HG02642 (cell line): ENCODE measurements around the gene CSMD2.

Experiments used
- ATAC-seq: cut with Tn5 transposase; IDR thresholded peaks from one replicate; pipeline ENCODE4 v1.9.1; 2021; ENCODE audit warnings: mild to moderate bottlenecking; ENCODE audit not compliant: unreplicated experiment, poor library complexity

The CSMD2 gene

DNA sequence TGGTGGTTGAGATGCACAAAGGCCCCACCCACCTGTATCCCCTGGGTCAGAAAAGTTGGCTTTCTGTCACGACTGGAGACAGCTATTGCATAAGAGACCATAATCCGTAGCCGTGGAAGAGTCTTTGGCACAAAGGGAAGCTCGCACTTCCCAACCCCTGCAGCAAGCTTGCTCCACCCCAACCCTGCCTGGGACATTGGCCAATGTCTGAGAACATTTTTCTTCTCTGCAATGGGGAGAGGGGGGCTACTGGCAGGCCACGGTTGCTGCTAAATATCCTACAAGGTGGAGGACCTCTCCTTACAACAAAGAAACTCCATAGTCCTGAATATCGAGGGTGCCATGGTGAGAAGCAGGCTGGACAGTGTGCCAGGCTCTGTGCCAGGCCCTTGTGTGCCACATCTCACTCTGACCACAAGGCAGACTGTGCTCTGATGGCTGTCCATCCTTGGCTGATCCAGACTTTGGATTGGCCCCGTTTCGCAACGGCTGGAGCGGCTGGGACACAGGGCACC is 104.1 kb downstream of the CSMD2 start:
- ATAC-seq: no peak

DNA sequence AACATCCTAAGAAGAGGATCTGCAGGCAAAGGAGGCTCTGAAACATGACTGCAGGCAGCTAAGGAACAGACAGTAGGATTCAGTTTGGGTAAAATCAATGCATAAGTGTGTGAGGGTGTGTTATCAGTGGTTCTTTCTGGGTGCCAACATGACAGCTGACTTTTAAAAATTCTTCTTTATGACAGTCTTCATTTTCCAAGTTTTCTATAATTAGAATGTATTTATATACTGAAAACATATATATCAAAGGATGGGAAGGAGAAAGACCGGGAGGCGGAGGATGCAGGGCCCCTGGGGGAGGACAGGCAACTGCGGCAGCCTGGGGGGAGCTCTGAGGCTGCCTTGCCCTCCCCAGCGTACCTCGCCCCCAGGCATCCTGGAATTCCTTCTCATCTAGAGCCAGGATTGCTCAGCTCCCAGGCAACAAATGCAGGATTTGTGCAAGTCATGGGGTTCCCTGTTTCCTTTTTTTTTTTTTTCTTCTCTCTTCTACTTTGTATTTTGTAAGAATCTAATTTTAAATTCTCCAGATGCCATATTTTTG is 104.8 kb downstream of the CSMD2 start:
- ATAC-seq: no peak

DNA sequence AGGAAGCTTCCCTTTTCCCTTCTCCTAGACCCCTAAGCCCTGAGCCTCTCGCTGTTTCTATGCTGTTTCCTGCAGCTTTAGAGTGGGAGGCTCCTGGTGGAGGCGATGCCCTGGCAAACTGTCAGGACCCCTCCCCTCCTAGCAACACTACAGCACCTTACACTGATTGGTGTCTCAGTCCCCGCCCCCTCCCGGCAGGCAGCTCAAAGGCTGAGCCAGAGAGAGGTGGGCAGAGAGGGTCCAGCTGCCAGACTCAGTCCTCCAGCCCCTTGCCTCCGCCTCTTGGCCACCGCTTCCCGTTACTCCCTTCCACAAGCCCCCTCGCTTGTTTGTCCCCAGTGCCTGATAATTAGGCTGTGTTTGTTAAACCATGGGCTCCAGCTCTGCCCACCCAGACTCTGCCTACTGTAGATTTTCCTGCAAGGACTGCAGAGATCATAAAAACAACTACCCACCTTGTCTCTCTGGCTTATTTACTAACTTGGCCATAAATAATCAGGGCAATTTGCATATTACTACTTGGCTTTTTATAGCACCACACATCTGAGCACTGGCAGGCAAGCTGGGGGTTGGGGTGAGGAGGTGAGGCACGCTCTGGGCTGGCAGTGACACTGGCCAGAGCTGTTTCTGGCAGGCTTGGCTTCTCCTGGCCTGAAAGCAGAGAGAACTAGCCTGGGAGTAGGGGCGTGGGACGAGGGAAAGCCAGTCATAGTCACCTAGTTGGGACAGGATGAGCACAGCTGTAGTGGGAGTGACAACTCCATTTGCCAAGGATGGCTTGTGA is 107.5 kb downstream of the CSMD2 start:
- ATAC-seq: no peak

DNA sequence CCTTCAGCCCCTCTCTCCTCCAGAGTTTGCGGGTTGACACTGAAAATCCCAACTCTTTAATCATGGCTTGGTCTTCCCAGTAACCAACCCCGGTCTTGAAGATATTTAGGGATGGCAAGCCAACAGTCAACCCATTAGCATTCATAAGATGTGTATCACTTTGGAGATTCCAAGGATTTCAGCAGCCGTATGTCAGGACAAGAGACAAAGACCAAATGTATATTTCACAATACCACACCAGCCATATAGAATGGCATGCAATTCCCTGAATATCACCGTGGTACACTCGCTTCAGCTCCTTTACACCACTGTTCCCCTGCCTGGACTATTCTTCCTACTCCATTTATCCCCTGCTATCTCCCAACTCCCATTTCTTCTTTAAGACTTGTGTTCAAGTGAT is 109.2 kb downstream of the CSMD2 start:
- ATAC-seq: no peak

DNA sequence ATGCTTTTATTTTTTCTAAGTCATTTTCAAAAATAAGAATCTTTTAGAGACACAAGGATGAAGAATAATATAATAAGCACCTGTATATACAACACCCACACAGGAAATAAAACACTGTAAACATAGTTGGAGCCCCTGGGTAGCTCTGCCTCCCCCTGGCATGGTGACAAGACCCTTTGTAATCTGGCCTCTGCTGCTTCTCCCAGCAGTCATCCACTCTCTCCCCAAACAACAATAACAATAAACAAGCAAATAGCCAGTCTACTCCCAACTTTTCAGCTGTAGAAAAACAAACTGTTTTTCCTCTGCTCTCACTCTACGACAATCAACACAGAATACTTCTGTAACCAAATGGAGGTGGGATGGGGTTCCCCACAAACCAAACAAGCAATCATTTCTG is 110.1 kb downstream of the CSMD2 start:
- ATAC-seq: no peak

DNA sequence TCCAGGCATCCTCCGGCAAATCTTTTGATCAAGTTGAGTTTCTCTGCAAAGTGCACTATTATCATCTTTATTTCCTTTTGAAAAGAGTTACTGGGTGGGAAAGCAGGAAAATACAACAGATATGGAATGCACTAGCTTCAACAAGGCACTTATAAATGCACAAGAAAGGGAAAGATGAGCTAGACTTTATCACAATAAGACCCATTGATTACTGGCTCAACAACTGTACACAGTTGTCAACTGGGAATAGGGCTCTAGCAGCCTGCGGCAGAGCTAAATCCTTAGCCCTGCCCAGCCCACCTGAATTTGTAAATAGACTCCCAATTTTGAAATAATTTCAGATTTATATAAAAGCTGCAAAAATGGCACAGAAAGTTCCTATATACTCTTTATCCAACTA is 111.4 kb downstream of the CSMD2 start:
- ATAC-seq: no peak

DNA sequence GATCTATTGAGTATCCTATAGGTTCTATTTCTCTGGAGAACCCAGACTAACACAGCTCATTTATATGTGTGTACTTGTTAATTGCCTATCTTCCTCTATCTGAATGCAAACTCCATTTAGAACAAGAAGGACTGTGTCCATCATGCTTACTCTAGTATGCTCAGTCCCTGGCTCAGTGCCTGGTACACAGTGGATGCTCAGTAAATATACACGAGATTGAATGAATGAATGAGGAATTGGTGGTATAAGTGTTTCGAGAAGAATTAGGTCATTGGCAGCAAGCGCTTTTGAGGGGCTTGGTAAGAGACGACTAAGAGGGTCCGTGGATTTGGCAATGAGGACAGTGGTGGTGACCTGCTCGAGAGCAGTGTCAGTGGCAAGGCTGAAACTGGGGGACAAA is 112.5 kb downstream of the CSMD2 start:
- ATAC-seq: no peak

DNA sequence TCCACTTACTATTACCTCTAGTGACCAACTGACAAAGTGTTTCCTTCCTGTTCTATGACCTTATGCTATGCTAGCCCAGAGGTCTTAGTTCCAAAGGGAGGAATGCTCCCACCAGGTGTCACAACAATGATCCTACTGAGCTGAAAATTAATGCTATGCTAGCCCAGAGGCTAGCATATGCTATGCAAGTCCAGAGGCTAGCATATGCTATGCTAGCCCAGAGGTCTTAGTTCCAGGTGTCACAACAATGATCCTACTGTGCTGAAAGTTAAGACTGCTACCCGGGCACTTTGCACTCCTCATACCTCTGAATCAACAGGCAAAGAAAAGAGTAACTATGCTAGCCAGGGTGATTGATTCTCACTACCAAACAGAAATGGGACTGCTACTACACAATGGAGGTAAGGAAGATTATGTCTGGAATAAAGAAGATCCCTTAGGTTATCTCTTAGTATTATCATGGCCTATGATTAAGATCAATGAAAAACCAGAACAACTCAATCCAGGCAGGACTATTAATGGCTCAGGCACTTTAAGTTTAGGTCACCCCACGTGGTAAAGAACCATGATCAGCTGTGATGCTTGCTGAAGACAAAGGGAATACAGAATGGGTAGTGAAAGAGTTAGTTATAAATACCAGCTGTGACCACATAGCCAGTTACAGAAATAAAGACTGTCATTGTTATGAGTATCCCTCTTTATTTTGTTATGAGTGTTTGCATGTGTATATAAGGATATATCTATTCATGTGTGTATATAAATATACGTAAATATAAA is 114.1 kb downstream of the CSMD2 start:
- ATAC-seq: no peak

DNA sequence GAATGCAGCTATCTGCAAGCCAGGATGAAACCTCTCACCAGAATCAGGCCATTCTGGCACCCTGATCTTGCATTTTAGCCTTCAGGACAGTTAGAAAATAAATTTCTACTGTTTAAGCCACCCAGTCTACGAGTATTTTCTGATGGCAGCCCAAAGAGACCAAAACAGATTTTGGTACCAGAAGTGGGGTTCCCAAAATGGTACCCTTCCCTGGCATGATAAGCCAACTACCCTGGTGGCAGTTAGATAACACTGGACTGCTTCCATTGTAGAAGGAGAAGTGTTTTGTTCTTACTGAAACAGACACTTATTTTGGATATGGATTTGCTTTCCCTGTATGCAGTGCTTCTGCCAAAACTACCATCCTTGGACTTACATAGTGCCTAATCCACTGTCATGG is 115.0 kb downstream of the CSMD2 start:
- no peak for ATAC-seq

DNA sequence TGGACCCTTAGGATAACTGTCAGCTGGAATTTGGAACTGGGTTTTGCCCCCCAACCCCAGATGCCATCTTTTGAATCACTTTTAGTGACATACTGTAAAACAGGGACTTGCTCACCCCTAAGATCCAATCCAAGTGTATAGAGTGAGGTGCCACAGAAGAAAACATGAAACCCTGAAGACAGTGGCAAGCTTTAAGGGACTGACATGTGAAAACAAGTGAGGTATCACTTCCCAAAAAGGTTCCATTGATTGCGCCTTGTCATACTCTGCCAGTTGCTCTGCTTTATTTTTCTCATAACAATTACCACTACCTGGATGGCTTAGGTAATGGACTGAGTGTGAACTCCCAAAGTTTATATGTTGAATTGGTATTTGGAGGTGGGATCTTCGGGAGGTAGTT is 115.6 kb downstream of the CSMD2 start:
- no peak for ATAC-seq

DNA sequence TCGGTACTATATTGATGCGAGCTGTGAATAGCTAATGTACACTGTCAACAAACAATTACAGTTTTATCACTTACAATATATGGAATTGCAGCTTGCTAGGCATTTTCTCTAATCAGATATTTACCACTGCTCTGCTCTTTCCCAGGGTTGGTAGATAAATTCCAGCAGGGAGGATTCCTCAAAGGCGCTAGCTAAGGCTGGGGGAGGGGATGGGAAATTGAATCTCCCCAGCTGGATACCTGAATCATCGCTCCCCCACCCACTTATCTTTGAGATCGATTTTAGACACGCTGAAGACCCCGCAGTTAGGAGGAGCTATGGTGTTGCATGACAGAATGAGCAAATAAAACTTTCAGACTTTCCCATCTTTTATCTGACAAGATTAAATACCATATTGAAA is 127.2 kb downstream of the CSMD2 start:
- ATAC-seq: no peak

DNA sequence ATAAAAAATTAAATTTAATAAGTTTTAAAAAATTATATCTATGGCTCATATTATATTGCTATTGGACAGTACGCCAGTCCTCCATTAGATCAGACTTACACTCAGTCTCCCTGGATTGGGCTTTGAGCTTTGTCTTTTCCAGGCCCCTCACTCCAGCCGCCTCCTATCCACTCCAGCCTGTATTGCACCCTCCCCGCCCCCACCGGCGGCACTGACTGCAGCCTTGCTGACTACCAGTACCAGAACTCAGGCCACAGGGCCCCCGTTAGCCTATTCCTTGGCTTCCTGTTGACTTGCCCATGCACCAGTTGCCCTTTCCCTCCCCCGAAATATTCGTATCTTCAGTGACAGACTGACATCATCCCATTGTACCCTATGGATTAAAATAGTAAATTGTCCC is 127.9 kb downstream of the CSMD2 start:
- ATAC-seq: no peak

DNA sequence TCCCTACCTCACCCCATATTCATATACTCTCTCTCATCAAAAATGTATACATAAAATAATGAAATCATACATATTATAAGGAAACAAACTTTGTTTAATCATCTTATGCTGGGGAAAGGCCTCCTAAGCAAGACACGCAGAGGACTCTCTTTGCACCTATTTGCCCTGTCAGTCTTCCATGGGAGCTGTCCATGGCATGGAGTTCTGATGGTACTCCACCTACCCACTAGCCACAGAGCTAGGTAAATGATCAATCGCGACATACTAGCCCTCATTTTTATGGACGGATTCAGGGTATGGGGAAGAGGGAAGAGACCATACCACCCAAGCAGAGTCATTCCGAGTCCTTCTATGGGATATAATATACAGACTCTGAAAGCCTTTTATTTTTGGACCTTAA is 131.0 kb downstream of the CSMD2 start:
- ATAC-seq: no peak

DNA sequence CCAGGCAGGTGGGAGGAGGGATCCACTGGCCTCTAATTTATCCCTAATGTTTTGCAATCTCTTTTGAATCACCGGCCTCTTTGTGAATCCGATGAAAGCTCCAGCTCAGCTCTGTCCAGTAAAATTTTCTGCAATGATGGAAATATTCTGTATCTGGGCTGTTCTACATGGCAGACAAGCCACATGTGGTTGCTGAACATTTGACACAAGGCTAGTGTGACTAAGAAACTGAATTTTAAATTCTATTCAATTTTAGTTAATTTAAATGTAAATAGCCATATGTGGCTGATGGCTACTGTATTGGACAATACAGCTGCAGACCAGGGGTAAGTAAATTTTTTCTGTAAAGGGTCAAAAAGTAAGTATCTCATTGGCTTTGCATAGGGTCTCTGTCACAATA is 135.1 kb downstream of the CSMD2 start:
- ATAC-seq: no peak

DNA sequence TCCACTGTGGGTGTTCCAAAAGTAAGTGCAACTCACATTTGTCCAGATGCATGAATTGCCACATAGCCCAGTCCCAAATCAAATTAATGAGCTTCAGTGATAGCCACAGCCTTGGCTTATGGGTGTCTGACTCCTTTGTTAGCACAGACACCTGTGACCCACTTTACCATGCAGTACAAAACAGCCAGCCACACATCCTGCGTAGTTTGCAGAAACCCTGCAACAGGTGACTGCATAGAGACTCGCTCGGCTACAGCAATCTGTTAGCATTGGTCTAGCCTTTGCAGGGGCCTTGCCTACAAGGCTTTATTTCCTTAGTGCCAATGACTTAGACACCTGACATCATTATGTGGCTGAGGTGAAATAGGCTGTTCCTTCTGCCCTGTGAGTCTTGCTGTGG is 135.5 kb downstream of the CSMD2 start:
- ATAC-seq: no peak

DNA sequence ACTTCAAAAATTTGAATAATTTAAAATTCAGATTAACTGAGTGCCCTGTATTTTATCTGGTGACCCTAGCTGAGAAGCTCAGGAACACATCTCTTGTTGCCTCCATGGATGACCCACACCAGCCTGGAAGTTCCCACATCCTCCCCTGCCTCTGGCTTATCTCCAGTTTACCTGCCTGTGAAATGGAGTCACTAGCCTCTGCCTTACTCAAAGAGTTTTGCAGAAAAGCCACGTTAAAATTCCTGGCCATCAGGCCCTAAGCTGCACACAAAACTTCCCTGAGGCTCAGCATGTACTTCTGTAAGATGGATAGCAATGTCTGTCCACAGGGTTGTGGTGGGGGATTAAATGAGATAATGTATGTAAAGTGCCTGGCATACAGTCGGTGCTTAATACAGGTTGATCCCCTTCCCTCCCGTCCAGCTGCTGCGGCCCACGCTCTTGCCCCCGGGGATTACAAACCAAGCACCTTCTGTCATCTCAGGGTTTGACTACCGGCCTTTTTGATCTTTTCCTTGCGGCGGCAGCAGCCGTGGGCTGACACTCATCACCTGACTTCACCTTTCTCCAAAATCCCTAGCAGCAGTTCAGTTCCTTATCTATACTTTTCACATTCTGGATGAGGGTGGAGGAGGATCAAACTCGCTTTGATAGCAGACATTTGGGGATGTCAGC is 136.5 kb downstream of the CSMD2 start:
- no peak for ATAC-seq

DNA sequence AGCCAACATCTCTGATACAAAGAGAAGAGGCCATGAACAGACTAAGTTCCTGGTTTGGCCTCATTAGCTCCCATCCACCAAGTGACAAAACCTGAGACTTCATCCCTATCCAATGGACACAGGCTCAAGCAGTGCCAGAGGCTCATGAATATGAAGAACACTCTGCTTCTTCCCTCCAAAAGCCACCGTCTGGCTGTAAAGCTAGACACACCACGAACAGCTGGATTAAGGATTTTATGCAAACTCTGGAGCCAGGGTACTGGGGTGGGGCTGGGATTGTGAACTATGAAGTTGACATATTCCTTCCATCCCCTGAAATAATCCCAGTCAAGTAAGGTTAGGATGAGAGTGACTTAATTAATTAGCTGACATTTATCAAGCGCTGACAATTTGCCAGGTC is 139.4 kb downstream of the CSMD2 start:
- ATAC-seq: no peak

DNA sequence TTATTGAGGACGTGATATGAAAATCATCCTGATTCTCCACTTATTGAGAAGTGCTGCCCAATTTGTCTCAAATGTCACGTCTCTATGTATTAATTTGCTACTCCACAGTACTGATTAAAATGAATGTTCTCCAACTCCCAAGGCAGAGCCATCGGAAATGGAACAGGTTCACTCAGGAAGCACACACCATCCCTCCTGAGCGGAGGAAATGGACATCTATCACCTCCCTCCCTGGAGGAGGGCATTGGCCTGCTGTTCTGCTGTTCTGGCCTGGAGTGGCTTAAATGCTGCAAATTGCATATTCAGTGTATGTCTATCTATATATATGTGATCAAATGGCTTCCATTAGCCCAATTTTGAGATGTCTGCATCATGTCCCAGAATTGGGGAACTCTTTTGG is 140.5 kb downstream of the CSMD2 start:
- no peak for ATAC-seq

DNA sequence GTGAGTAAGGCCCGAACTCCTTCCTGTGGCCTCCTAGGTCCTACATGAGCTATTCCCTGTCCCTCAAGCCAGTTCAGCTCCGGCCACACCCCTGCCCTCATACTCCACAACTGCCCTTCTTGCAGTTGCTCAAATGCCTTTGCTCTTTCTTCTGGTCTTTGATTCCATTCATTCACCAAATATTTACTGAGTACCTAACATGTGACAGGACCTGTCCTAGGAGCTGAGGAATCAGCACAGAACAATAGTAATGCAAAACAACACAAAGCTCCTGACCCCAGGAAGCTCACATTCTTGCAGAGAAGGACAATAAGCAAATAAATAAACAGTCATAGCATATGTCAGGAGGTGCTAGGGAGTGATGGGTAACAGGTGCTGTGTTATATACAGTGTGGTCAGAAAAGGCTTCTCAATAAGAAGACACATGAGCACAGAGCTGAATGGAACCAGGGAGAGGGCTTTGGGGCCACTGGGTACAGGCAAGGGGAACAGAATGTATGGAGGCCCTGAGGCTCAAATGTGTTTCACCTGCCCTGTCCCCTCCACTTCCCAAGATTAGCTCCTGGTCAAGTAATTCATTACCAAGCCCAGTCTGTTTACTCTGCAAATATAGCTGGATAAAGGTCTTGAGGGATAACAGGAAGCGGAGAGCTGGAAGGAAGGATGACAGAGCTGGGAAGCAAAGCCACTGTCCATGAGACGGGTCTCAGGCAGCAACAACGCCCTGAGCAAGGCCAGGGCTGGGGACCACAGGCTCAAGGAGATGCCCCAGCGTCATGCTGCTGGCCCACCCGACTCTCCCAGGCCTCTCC is 145.1 kb downstream of the CSMD2 start:
- ATAC-seq: no peak

DNA sequence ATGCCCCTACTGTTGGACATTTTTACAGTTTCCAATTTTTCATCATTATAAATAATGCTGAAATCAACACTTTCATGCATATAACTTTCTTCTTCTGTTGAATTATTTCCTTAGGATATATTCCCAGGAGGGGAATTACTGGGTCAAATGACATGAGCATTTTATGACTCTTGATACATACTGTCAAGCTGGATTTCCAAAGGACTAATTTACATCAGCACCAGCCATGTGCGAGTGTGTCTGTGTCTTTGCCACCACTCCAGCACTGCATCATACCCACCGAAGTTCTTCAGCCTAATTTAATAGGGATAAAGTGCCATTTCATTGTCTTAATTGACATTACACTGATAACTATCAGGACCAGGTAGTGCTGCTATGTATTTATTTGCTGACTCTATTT is 146.7 kb downstream of the CSMD2 start:
- no peak for ATAC-seq
